ENCODE data around the gene FBXL4.
"Not testable (repeated sequence)": the region's sequence is repeated elsewhere in the genome, so short reads cannot be mapped to it uniquely, and the experiment has no call there.

The FBXL4 gene

DNA sequence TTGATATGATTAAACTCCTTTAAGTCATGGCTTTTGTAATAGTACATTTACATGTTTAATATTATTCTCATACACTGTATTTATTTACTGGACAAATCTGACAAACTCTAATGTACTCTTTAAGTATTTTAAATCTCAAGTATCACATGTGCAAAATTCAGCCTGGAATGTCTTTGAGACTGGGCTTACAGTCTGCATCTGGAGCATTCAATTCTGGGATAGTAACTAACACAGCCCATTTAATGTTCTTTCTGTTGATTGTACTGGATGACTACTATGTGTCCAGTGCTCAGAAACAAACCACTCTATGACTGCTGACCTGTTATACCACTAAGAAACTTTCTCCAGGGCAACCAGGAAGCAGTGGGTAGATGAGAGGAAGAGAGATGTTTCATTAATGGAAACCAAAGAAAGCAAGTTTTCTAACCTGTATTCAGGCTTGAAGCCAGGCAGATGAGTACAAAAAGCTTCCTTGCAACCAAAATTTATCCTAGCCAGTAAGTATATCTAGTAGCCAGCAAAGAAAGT lies 26.8 kb downstream of the FBXL4 start:
- TF ChIP-seq, protein P1, sequence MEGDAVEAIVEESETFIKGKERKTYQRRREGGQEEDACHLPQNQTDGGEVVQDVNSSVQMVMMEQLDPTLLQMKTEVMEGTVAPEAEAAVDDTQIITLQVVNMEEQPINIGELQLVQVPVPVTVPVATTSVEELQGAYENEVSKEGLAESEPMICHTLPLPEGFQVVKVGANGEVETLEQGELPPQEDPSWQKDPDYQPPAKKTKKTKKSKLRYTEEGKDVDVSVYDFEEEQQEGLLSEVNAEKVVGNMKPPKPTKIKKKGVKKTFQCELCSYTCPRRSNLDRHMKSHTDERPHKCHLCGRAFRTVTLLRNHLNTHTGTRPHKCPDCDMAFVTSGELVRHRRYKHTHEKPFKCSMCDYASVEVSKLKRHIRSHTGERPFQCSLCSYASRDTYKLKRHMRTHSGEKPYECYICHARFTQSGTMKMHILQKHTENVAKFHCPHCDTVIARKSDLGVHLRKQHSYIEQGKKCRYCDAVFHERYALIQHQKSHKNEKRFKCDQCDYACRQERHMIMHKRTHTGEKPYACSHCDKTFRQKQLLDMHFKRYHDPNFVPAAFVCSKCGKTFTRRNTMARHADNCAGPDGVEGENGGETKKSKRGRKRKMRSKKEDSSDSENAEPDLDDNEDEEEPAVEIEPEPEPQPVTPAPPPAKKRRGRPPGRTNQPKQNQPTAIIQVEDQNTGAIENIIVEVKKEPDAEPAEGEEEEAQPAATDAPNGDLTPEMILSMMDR (IDR thresholded peaks at IDR 0.05; ENCODE audit: low read depth, low read length) = no peak
- no peak for DNase-seq (ENCODE audit: extremely low read depth, low read depth)

DNA sequence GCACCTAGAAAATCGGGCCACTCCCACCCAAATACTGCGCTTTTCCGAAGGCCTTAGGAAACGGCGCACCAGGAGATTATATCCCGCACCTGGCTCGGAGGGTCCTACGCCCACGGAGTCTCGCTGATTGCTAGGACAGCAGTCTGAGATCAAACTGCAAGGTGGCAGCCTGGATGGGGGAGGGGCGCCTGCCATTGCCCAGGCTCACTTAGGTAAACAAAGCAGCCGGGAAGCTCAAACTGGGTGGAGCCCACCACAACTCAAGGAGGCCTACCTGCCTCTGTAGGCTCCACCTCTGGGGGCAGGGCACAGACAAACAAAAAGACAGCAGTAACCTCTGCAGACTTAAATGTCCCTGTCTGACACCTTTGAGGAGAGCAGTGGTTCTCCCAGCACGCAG lies 36.8 kb downstream of the FBXL4 start:
- not testable (repeated sequence) for DNase-seq (ENCODE audit: extremely low read depth, low read depth)

DNA sequence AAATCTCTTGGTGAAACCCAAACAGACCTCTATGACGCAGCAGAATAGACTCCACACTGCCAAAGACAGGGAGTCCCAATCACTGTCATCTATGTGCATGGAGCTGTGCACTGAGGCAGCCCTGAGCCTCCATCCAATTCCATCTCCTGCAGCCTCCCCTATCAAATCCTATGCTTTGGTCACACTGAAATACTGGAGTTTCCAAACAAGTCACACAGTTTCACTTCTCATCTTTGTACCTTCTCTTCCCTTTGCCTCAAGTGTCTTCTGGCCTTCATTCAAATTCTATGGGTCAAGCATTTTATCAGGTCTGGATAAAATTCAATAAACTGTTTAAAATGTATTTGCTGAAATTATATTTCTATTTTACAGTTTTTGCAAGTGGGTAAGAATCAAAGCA lies 38.5 kb downstream of the FBXL4 start:
- DNase-seq (ENCODE audit: extremely low read depth, low read depth) = no peak
- TF ChIP-seq, protein P1 (IDR thresholded peaks at IDR 0.05; ENCODE audit: low read depth, low read length) = no peak

DNA sequence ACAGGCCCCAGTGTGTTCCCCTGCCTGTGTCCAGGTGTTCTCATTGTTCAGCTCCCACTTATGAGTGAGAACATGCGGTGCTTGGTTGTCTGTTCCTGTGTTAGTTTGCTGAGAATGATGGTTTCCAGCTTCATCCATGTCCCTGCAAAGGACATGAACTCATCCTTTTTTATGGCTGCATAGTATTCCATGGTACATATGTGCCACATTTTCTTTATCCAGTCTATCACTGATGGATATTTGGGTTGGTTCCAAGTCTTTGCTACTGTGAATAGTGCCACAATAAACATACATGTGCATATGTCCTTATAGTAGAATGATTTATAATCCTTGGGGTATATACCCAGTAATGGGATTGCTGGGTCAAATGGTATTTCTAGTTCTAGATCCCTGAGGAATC lies 41.4 kb downstream of the FBXL4 start:
- DNase-seq (ENCODE audit: extremely low read depth, low read depth) = not testable (repeated sequence)

DNA sequence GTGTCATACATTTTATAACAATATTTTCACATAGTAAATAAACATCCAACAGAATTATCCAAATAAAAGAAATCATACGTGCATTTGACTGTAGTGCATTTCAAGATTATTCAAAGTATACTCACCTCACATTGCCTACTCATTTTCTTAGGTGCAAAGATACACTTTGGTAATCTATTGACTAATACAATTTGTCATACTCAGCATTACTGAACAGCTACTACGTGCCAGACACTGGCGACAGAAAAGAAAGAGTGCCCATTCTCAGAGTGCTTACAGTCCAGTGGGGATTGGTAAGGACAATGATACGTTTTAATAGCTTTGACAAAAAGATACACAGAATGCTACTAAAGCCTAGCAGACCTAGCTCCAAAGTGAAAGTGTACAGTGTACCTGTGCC lies 42.0 kb downstream of the FBXL4 start:
- TF ChIP-seq, protein P1 (IDR thresholded peaks at IDR 0.05; ENCODE audit: low read depth, low read length) = no peak
- DNase-seq (ENCODE audit: extremely low read depth, low read depth) = no peak

DNA sequence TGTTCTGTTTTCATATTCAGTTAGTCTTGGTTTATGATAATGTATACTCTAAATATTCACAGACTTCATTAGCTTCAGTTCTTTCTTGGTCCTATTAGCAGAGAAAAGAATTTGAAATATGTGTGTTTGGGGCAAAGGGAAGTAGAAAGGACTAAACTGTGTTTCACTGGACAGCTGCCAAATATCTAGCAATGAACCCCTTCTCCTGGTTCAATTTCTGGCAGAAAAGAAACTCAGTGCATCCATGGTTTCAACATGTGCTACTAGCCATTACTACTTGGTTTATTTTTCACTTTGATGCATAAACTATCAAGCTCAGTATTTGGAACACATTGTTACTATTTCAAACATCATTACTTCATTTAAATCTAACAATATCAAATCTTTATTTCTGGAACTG lies 43.6 kb downstream of the FBXL4 start:
- TF ChIP-seq, protein P1 (IDR thresholded peaks at IDR 0.05; ENCODE audit: low read depth, low read length) = no peak

DNA sequence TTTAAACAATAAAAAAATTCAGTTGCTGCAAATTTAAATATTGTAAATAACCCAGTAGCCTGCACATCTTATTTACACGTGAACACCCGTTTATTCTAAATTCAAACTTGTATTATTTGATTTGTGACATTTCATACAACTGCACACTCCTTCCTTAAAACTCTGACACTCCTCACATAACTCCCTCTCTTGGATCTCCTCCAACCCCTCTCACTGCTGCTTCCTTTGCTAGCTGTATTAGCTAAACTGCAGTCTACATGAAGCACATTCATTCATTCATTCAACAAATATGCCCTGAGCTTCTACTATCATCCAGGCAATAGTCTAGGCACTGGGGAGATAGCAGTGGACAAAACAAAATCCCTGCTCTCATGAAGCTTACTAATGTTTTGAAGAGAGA lies 47.0 kb downstream of the FBXL4 start:
- TF ChIP-seq, protein P1 (IDR thresholded peaks at IDR 0.05; ENCODE audit: low read depth, low read length) = no peak
- DNase-seq (ENCODE audit: extremely low read depth, low read depth) = no peak

More for the DNA sequence above, 43.6 kb downstream of the FBXL4 start:
- no peak for DNase-seq (ENCODE audit: extremely low read depth, low read depth)

DNA sequence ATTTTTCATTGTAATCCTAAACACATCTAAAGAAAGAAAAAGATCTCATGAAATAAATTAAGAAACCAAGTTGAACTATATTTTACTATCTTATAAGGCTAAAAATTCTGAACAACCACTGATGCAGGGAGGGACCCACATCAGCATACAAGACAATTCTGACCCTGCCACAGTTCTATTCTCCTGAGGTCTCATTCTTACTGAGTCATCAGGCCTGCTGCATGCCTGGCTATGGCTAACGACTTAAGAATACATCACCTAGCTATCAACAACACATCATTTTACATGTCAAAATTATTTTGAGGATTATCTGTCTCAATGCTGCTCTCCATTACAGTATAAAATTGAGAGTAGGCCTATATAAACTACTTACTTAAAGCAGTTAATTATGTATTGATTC lies 52.9 kb downstream of the FBXL4 start:
- TF ChIP-seq, protein P1 (IDR thresholded peaks at IDR 0.05; ENCODE audit: low read depth, low read length) = no peak
- no peak for DNase-seq (ENCODE audit: extremely low read depth, low read depth)

Measured in AG09319 (cell line).